ENCODE results near the gene NTRK3.

The NTRK3 gene

GRCh38 chr15:88257311-88258092 is 963 bp upstream of the NTRK3 start:
- DNase-seq = peak; percentile 66

GRCh38 chr15:88255484-88256278 is 858 bp downstream of the NTRK3 start:
- peak; percentile 88 for DNase-seq

GRCh38 chr15:88255087-88255483 is 1.5 kb downstream of the NTRK3 start:
- DNase-seq = peak; percentile 34

GRCh38 chr15:88252441-88252840 is 4.1 kb downstream of the NTRK3 start:
- DNase-seq = no peak

- no peak for DNase-seq
Observed at GRCh38 chr15:88250826-88251225, 5.7 kb downstream of the NTRK3 start.

- no peak for DNase-seq
Observed at GRCh38 chr15:88249220-88249619, 7.3 kb downstream of the NTRK3 start.

GRCh38 chr15:88247914-88248313 is 8.6 kb downstream of the NTRK3 start:
- DNase-seq = no peak

GRCh38 chr15:88246666-88247446 is 9.7 kb downstream of the NTRK3 start:
- peak; percentile 93 for DNase-seq

- no peak for DNase-seq
Observed at GRCh38 chr15:88246081-88246480, 10.5 kb downstream of the NTRK3 start.

GRCh38 chr15:88243895-88244787 is 12.4 kb downstream of the NTRK3 start:
- peak; percentile 70 for DNase-seq

GRCh38 chr15:88242586-88243555 is 13.7 kb downstream of the NTRK3 start:
- no peak for DNase-seq

- DNase-seq = no peak
Observed at GRCh38 chr15:88241461-88241860, 15.1 kb downstream of the NTRK3 start.

GRCh38 chr15:88241060-88241459 is 15.5 kb downstream of the NTRK3 start:
- DNase-seq = no peak

- DNase-seq = no peak
Observed at GRCh38 chr15:88239594-88239993, 16.9 kb downstream of the NTRK3 start.

- no peak for DNase-seq
Observed at GRCh38 chr15:88238618-88239430, 17.7 kb downstream of the NTRK3 start.

GRCh38 chr15:88234711-88235110 is 21.8 kb downstream of the NTRK3 start:
- no peak for DNase-seq

- DNase-seq = no peak
Observed at GRCh38 chr15:88233921-88234320, 22.6 kb downstream of the NTRK3 start.

GRCh38 chr15:88232771-88233201 is 23.8 kb downstream of the NTRK3 start:
- peak; percentile 53 for DNase-seq

GRCh38 chr15:88231909-88232644 is 24.5 kb downstream of the NTRK3 start:
- peak; percentile 55 for DNase-seq
